Spleen (tissue), 11 donors: Measurements from ENCODE around the gene AKNA. TPM values are rescaled to one million over a fixed set of nuclear protein-coding genes. Genes with fewer than 3 reads are reported as not detected.

Experiments used
- DNase-seq: peaks from one replicate; pipeline ENCODE4 v3.0.0-alpha.2; 2020
- H3K27ac ChIP-seq, 8 donors: fragments of 200-600 bp; sonication (generic) in 7 of 8; 1 replicate in 4 of 8; 2 replicates in 4 of 8; pipeline versions ENCODE4 v1.5.0 to v1.8.0; 2016 to 2021; ENCODE audit warnings: inconsistent platforms in 4 of 8, mild to moderate bottlenecking in 4 of 8, moderate library complexity in 1 of 8
- H3K27me3 ChIP-seq, 7 donors: fragments of 200-600 bp; sonication (generic) in 6 of 7; replicated peaks in 1 of 7; 1 replicate in 4 of 7; 2 replicates in 3 of 7; pipeline versions ENCODE4 v1.5.0 to v1.8.0; 2016 to 2021; ENCODE audit warnings: inconsistent platforms in 3 of 7, mild to moderate bottlenecking in 1 of 7
- H3K36me3 ChIP-seq, 6 donors: fragments of 200-600 bp; sonication (generic) in 5 of 6; 1 replicate in 4 of 6; 2 replicates in 2 of 6; pipeline versions ENCODE4 v1.5.0 to v1.8.0; 2016 to 2021; ENCODE audit warnings: inconsistent platforms in 2 of 6
- H3K4me1 ChIP-seq, 6 donors: fragments of 200-600 bp; sonication (generic) in 5 of 6; 1 replicate in 3 of 6; 2 replicates in 3 of 6; pipeline versions ENCODE4 v1.5.0 to v1.8.0; 2016 to 2021; ENCODE audit warnings: inconsistent platforms in 3 of 6
- H3K4me3 ChIP-seq, 8 donors: fragments of 200-600 bp; sonication (generic) in 7 of 8; 1 replicate in 4 of 8; 2 replicates in 4 of 8; pipeline versions ENCODE4 v1.5.0 to v1.8.0; 2016 to 2021; ENCODE audit warnings: inconsistent platforms in 4 of 8, mild to moderate bottlenecking in 4 of 8, moderate library complexity in 2 of 8
- H3K9me3 ChIP-seq, 8 donors: fragments of 200-600 bp; sonication (generic) in 7 of 8; 1 replicate in 4 of 8; 2 replicates in 4 of 8; pipeline versions ENCODE4 v1.5.0 to v1.8.0; 2016 to 2021; ENCODE audit warnings: inconsistent platforms in 4 of 8
- CTCF ChIP-seq, 11 experiments: fragments of 200-600 bp in 7 of 11; fragments of 450-650 bp in 4 of 11; sonication (generic) in 4 of 11; IDR thresholded peaks in 8 of 11; conservative IDR thresholded peaks in 3 of 11; 1 replicate in 7 of 11; 2 replicates in 4 of 11; pipeline versions ENCODE4 v1.4.0 to v1.8.0; 2016 to 2021; ENCODE audit warnings: antibody characterized with exemption in 11 of 11, inconsistent platforms in 4 of 11, mild to moderate bottlenecking in 1 of 11
- POLR2A ChIP-seq, 3 donors: fragments of 450-650 bp; IDR thresholded peaks; one replicate each; pipeline ENCODE4 v1.5.1; 2017; ENCODE audit warnings: antibody characterized with exemption in 3 of 3, mild to moderate bottlenecking in 1 of 3
- POLR2AphosphoS5 ChIP-seq, 3 donors: sonication (generic); formaldehyde crosslinking; IDR thresholded peaks; one replicate each; pipeline ENCODE4 v1.5.1; 2017; ENCODE audit warnings: antibody characterized with exemption in 3 of 3
- WGBS, 5 donors: extraction: QIAGEN DNeasy Blood & Tissue Kit in 3 of 5; methylation state at CpG; one replicate each; pipeline versions ENCODE4 v1.1.5 to v1.1.7; 2013 to 2018; 5-methylcytosine and 5-hydroxymethylcytosine counted together
- intact Hi-C: fragments of 100-400 bp; cut with DNase I; formaldehyde crosslinking; loops from one replicate; pipeline ENCODE4 v1.15.0; 2023; ENCODE audit warnings: low total_unique reads
- polyA plus RNA-seq, 3 donors: library from polyadenylated mRNA; stranded (reverse); fragments of 200-250 nt; gene quantifications; one replicate each; pipeline ENCODE4 v1.2.1, GENCODE V29; 2013
- total RNA-seq, 7 donors: library from RNA; depleted of rRNA in 3 of 7; stranded (reverse); fragments of >200 nt in 3 of 7; fragmentation: NEBNext Ultra II Directional in 4 of 7; extraction: Animal tissue kit (Norgen Biotek cat#: 25700) in 4 of 7; gene quantifications; one replicate each; pipeline versions ENCODE4 v1.1.0 to v1.2.1, GENCODE V29; 2016 to 2021
- donor health status: healthy with polysubstance abuse.
- donor health status: DM: no; HTN: no; CAD: no; lungs with moderate emphysema.
- donor health status: DM: no; HTN: no; CAD: no.
- donor health status: Bipolar disorder and iron deficiency.
- donor health status: healthy.
- donor health status: DM: no; HTN: no; CAD: no.
- donor health status: DM: yes; HTN: yes; CAD: no.

Gene AKNA
- total and polyA plus RNA-seq, 10 donors: 92.9 to 324 (median 216) TPM

- WGBS, 5 donors: 84 to 93% (median 88%) methylated on average over 4 of the region's 4 CpGs
- H3K4me3 ChIP-seq: no peak overlapping the region
- H3K27ac ChIP-seq: no peak overlapping the region
- no peaks in the 10 kb centered on the region for H3K36me3 ChIP-seq
- peaks cover 0 to 25% (median 10%) of the 10 kb centered on the region in 6 donors for H3K4me1 ChIP-seq
- H3K9me3 ChIP-seq: no peaks in the 10 kb centered on the region
- TF ChIP-seq CTCF (IDR thresholded peaks at IDR 0.05 in 8 of 11, conservative IDR thresholded peaks at IDR 0.05 in 3 of 11) (no peak), POLR2AphosphoS5 (IDR thresholded peaks at IDR 0.05) (no peak), POLR2A (IDR thresholded peaks at IDR 0.05) (no peak)
- no peaks in the 10 kb centered on the region for H3K27me3 ChIP-seq
- DNase-seq: no peak
- intact Hi-C loops: loop anchor here (10.0 kb wide), 1 partner anchor 224 kb away; the partner anchor contains the start of gene TEX53
Measured at GRCh38 chr9:114431003-114431402, 43.2 kb upstream of the AKNA start.

- DNase-seq: peak; percentile 14
- Histone ChIP-seq H3K4me3 (no peak overlapping the region), H3K9me3 (no peaks in the 10 kb centered on the region), H3K36me3 (no peaks in the 10 kb centered on the region), H3K27ac (no peak overlapping the region), H3K4me1 (peaks cover 0 to 24% (median 10%) of the 10 kb centered on the region in 6 donors), H3K27me3 (no peaks in the 10 kb centered on the region)
- TF ChIP-seq CTCF (IDR thresholded peaks at IDR 0.05 in 8 of 11, conservative IDR thresholded peaks at IDR 0.05 in 3 of 11) (no peak), POLR2A (IDR thresholded peaks at IDR 0.05) (no peak), POLR2AphosphoS5 (IDR thresholded peaks at IDR 0.05) (no peak)
- WGBS, 5 donors: 87 to 93% (median 89%) methylated on average over 5 of the region's 5 CpGs
- intact Hi-C loops: loop anchor here (10.0 kb wide), 1 partner anchor 224 kb away; the partner anchor contains the start of gene TEX53
Measured at GRCh38 chr9:114430457-114430856, 42.7 kb upstream of the AKNA start.

DNA sequence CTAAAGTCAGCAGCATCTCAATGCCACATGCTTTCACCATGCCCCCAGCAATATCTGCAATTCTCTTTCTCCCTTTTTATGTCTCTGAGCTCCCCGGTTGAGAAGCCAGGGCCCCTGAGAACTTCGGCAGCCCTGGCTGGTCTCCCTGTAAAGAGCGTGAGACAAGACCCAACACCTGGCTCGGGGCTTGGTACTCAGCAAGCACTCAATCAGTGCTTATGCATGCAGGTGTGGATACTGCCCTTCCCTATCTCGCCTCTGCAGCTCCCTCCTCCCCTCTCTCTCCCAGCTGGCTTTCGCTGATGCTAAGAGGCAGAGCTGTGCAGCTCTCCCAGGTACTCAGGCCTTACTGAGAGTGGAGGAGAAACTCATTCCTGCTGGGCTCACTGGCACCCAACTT lies 41.7 kb upstream of the AKNA start:
- peaks cover 0 to 7% (median 0%) of the 10 kb centered on the region in 6 donors for H3K36me3 ChIP-seq
- H3K9me3 ChIP-seq: no peaks in the 10 kb centered on the region
- H3K4me3 ChIP-seq: no peak overlapping the region
- H3K27ac ChIP-seq: no peak overlapping the region
- no peaks in the 10 kb centered on the region for H3K27me3 ChIP-seq
- peak; percentile 22 for DNase-seq
- 84 to 94% (median 91%) methylated on average over 6 of the region's 6 CpGs for WGBS, 5 donors
- TF ChIP-seq CTCF (IDR thresholded peaks at IDR 0.05 in 8 of 11, conservative IDR thresholded peaks at IDR 0.05 in 3 of 11) (no peak), POLR2AphosphoS5 (IDR thresholded peaks at IDR 0.05) (no peak), POLR2A (IDR thresholded peaks at IDR 0.05) (no peak)
- intact Hi-C loops: no loop called here
- H3K4me1 ChIP-seq: peaks cover 0 to 14% (median 5%) of the 10 kb centered on the region in 6 donors

DNA sequence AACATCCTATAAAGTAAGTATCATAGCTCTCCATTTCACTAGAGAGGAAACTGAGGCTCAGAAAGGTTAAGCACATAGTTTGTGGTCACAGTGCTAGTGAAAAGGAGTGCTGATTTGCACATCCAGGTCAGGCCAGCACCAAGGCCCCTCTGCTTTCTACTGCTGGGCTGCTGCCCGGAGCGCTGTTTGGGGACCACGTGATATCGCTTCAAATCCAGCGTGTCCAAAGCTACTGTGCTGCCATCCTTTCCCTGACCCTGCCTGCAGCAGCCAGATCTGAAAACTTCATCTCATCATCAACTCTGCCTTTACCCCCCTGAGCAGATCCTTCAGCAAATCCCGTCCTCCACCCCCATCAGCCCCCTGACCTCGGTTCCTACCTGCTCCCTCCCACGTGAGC lies 40.7 kb upstream of the AKNA start:
- no peak overlapping the region for H3K27ac ChIP-seq
- no peak overlapping the region for H3K4me3 ChIP-seq
- no peaks in the 10 kb centered on the region for H3K27me3 ChIP-seq
- intact Hi-C loops: no loop called here
- DNase-seq: peak; percentile 51
- peaks cover 0 to 5% (median 0%) of the 10 kb centered on the region in 6 donors for H3K4me1 ChIP-seq
- peaks cover 0 to 17% (median 0%) of the 10 kb centered on the region in 6 donors for H3K36me3 ChIP-seq
- no peak for TF ChIP-seq POLR2A (IDR thresholded peaks at IDR 0.05)
- no peak for TF ChIP-seq CTCF (IDR thresholded peaks at IDR 0.05 in 8 of 11, conservative IDR thresholded peaks at IDR 0.05 in 3 of 11)
- TF ChIP-seq POLR2AphosphoS5 (IDR thresholded peaks at IDR 0.05): no peak
- 90 to 94% (median 91%) methylated on average over 8 of the region's 8 CpGs for WGBS, 5 donors
- no peaks in the 10 kb centered on the region for H3K9me3 ChIP-seq
